Loucy (cell line): ENCODE measurements around the gene NTNG1.

Experiments used
- H2AFZ ChIP-seq: fragments of 200-600 bp; sonication (generic); 2 replicates; pipeline ENCODE4 v1.6.0; 2016; ENCODE audit warnings: antibody characterized with exemption, mild to moderate bottlenecking, low read length, moderate library complexity
- H3F3A ChIP-seq: fragments of 200-600 bp; 2 replicates; pipeline ENCODE4 v1.6.0; 2016; ENCODE audit warnings: antibody characterized with exemption, low read depth, mild to moderate bottlenecking
- H3K27me3 ChIP-seq: fragments of 200-600 bp; sonication (generic); 2 replicates; pipeline ENCODE4 v1.6.1; 2014; ENCODE audit warnings: low read length, mild to moderate bottlenecking; ENCODE audit not compliant: insufficient read depth, poor library complexity, severe bottlenecking
- H3K36me3 ChIP-seq: fragments of 200-600 bp; sonication (generic); 2 replicates; pipeline ENCODE4 v1.6.1; 2016; ENCODE audit warnings: low read length; ENCODE audit not compliant: insufficient read depth
- H3K4me1 ChIP-seq: fragments of 200-600 bp; sonication (generic); 2 replicates; pipeline ENCODE4 v1.5.1; 2014; ENCODE audit warnings: low read length, mild to moderate bottlenecking; ENCODE audit not compliant: insufficient read depth, poor library complexity, severe bottlenecking
- H3K4me2 ChIP-seq: fragments of 200-600 bp; sonication (generic); 2 replicates; pipeline ENCODE4 v1.6.0; 2014; ENCODE audit warnings: antibody characterized with exemption, low read length, low read depth, mild to moderate bottlenecking; ENCODE audit not compliant: poor library complexity, severe bottlenecking
- H3K4me3 ChIP-seq: fragments of 200-600 bp; sonication (generic); 2 replicates; pipeline ENCODE4 v1.5.1; 2014; ENCODE audit warnings: low read length, mild to moderate bottlenecking, mixed read lengths; ENCODE audit not compliant: poor library complexity, severe bottlenecking
- H3K79me2 ChIP-seq: fragments of 200-600 bp; sonication (generic); 2 replicates; pipeline ENCODE4 v1.6.1; 2014; ENCODE audit warnings: low read length; ENCODE audit not compliant: insufficient read depth
- H3K9ac ChIP-seq: fragments of 200-600 bp; sonication (generic); 2 replicates; pipeline ENCODE4 v1.6.0; 2014; ENCODE audit warnings: mild to moderate bottlenecking, low read depth, low read length, moderate library complexity; ENCODE audit not compliant: poor library complexity, severe bottlenecking
- H3K9me2 ChIP-seq: fragments of 200-600 bp; sonication (generic); replicated peaks from 2 replicates; pipeline ENCODE4 v1.6.1; 2016; ENCODE audit warnings: low read depth, low read length, mixed read lengths
- H3K9me3 ChIP-seq: fragments of 200-600 bp; sonication (generic); 2 replicates; pipeline ENCODE4 v1.6.1; 2014; ENCODE audit warnings: mild to moderate bottlenecking, antibody characterized with exemption, low read length, low read depth; ENCODE audit not compliant: insufficient read depth
- H4K20me1 ChIP-seq: fragments of 200-600 bp; sonication (generic); 2 replicates; pipeline ENCODE4 v1.6.0; 2014; ENCODE audit warnings: antibody characterized with exemption, low read length, mild to moderate bottlenecking; ENCODE audit not compliant: insufficient read depth, poor library complexity, severe bottlenecking
- CTCF ChIP-seq: fragments of 200-600 bp; sonication (generic); conservative IDR thresholded peaks from 2 replicates; pipeline ENCODE4 v1.5.1; 2014; ENCODE audit warnings: mild to moderate bottlenecking, antibody characterized with exemption, low read length
- EZH2phosphoT487 ChIP-seq: fragments of 200-600 bp; IDR thresholded peaks from 2 replicates; pipeline ENCODE4 v1.6.1; 2018; ENCODE audit warnings: antibody characterized with exemption, mild to moderate bottlenecking, moderate library complexity, borderline replicate concordance

Gene NTNG1

GRCh38 chr1:107175102-107175909, 34.5 kb downstream of the NTNG1 start:
- TF ChIP-seq CTCF (no peak), EZH2phosphoT487 (no peak)
- H2AFZ ChIP-seq = no peak overlapping the region
- H3K9me3 ChIP-seq = no peaks in the 10 kb centered on the region
- no peaks in the 10 kb centered on the region for H3F3A ChIP-seq
- no peak overlapping the region for H3K4me3 ChIP-seq
- no peaks in the 10 kb centered on the region for H3K4me1 ChIP-seq
- no peaks in the 10 kb centered on the region for H3K9me2 ChIP-seq
- no peaks in the 10 kb centered on the region for H3K36me3 ChIP-seq
- no peak overlapping the region for H3K9ac ChIP-seq
- no peak overlapping the region for H3K4me2 ChIP-seq
- no peaks in the 10 kb centered on the region for H3K27me3 ChIP-seq
- no peaks in the 10 kb centered on the region for H3K79me2 ChIP-seq
- H4K20me1 ChIP-seq = no peaks in the 10 kb centered on the region

- Histone ChIP-seq H3K9me3 (no peaks in the 10 kb centered on the region), H3K4me1 (no peaks in the 10 kb centered on the region), H3K79me2 (no peaks in the 10 kb centered on the region), H3F3A (no peaks in the 10 kb centered on the region), H3K4me3 (no peak overlapping the region), H3K4me2 (no peak overlapping the region), H2AFZ (no peak overlapping the region), H4K20me1 (no peaks in the 10 kb centered on the region), H3K36me3 (no peaks in the 10 kb centered on the region), H3K27me3 (no peaks in the 10 kb centered on the region), H3K9ac (no peak overlapping the region), H3K9me2 (no peaks in the 10 kb centered on the region)
- TF ChIP-seq EZH2phosphoT487 (no peak), CTCF (no peak)
Observed at GRCh38 chr1:107181253-107181969, 40.6 kb downstream of the NTNG1 start.

- Histone ChIP-seq H4K20me1 (no peaks in the 10 kb centered on the region), H3K4me3 (no peak overlapping the region), H2AFZ (no peak overlapping the region), H3K27me3 (no peaks in the 10 kb centered on the region), H3K4me2 (no peak overlapping the region), H3K9me3 (no peaks in the 10 kb centered on the region), H3K9ac (no peak overlapping the region), H3F3A (no peaks in the 10 kb centered on the region), H3K9me2 (no peaks in the 10 kb centered on the region), H3K4me1 (no peaks in the 10 kb centered on the region), H3K36me3 (no peaks in the 10 kb centered on the region), H3K79me2 (no peaks in the 10 kb centered on the region)
- TF ChIP-seq EZH2phosphoT487 = no peak
- TF ChIP-seq CTCF = no peak
Observed at GRCh38 chr1:107183011-107183410, 42.2 kb downstream of the NTNG1 start.
